ENCODE data around the gene ZNF761.
A peak's percentile ranks its signal among the peaks of the same experiment; 100 is the strongest.
"Not testable (repeated sequence)": the region's sequence is repeated elsewhere in the genome, so short reads cannot be mapped to it uniquely, and the experiment has no call there.

ZNF761 gene

GRCh38 chr19:53455828-53456227 lies 24.0 kb downstream of the ZNF761 start:
- H3K4me3 ChIP-seq (ENCODE audit: insufficient read depth, low read depth, low read length, poor library complexity, severe bottlenecking) = no peak overlapping the region
- H3K9me3 ChIP-seq (ENCODE audit: control insufficient read depth, low read length) = peaks cover 51% of the 10 kb centered on the region
- peaks cover 41% of the 10 kb centered on the region for H3K36me3 ChIP-seq (ENCODE audit: control insufficient read depth, insufficient read depth, low read length)
- no peak for DNase-seq
- H3K4me1 ChIP-seq (ENCODE audit: control insufficient read depth, insufficient read depth, low read length, poor library complexity, severe bottlenecking) = no peaks in the 10 kb centered on the region
- H3K27me3 ChIP-seq (replicated peaks; ENCODE audit: control insufficient read depth, insufficient read depth, low read length, poor library complexity, severe bottlenecking) = no peaks in the 10 kb centered on the region
- H3K27ac ChIP-seq (ENCODE audit: insufficient read depth, low read length, poor library complexity, severe bottlenecking) = no peak overlapping the region

DNA sequence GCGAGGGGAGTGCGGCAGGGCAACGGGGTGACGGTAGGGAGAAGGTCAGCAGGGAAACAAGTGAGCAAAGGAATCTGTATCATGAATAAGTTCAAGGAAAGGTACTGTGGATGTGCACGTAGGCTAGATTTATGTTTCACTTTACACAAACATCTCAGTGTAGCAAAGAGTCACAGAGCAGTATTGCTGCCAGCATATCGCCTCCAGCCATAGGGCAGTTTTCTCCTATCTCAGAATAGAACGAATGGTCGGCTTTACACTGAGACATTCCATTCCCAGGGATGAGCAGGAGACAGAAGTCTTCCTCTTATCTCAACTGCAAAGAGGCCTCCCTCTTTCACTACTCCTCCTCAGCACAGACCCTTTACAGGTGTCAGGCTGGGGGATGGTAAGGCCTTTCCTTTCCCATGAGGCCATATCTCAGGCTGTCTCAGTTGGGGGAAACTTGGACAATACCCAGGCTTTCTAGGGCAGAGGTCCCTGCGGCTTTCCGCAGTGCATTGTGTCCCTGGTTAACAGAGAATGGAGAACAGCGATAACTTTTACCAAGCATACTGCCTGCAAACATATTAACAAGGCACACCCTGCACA lies 28.4 kb downstream of the ZNF761 start:
- not testable (repeated sequence) for H3K4me1 ChIP-seq (ENCODE audit: control insufficient read depth, insufficient read depth, low read length, poor library complexity, severe bottlenecking); H3K27ac ChIP-seq (ENCODE audit: insufficient read depth, low read length, poor library complexity, severe bottlenecking); H3K36me3 ChIP-seq (ENCODE audit: control insufficient read depth, insufficient read depth, low read length); DNase-seq; H3K27me3 ChIP-seq (replicated peaks; ENCODE audit: control insufficient read depth, insufficient read depth, low read length, poor library complexity, severe bottlenecking); H3K4me3 ChIP-seq (ENCODE audit: insufficient read depth, low read depth, low read length, poor library complexity, severe bottlenecking)
- peaks cover 25% of the 10 kb centered on the region for H3K9me3 ChIP-seq (ENCODE audit: control insufficient read depth, low read length)

- Histone ChIP-seq H3K27ac (ENCODE audit: insufficient read depth, low read length, poor library complexity, severe bottlenecking) (no peak overlapping the region), H3K27me3 (replicated peaks; ENCODE audit: control insufficient read depth, insufficient read depth, low read length, poor library complexity, severe bottlenecking) (no peaks in the 10 kb centered on the region), H3K4me1 (ENCODE audit: control insufficient read depth, insufficient read depth, low read length, poor library complexity, severe bottlenecking) (no peaks in the 10 kb centered on the region), H3K36me3 (ENCODE audit: control insufficient read depth, insufficient read depth, low read length) (no peaks in the 10 kb centered on the region), H3K9me3 (ENCODE audit: control insufficient read depth, low read length) (peaks cover 18% of the 10 kb centered on the region), H3K4me3 (ENCODE audit: insufficient read depth, low read depth, low read length, poor library complexity, severe bottlenecking) (no peak overlapping the region)
- DNase-seq = no peak
Observed at GRCh38 chr19:53461866-53462265, 30.1 kb downstream of the ZNF761 start.

GRCh38 chr19:53462861-53463260 lies 31.1 kb downstream of the ZNF761 start:
- peaks cover 11% of the 10 kb centered on the region for H3K9me3 ChIP-seq (ENCODE audit: control insufficient read depth, low read length)
- no peak overlapping the region for H3K27ac ChIP-seq (ENCODE audit: insufficient read depth, low read length, poor library complexity, severe bottlenecking)
- DNase-seq = no peak
- H3K27me3 ChIP-seq (replicated peaks; ENCODE audit: control insufficient read depth, insufficient read depth, low read length, poor library complexity, severe bottlenecking) = no peaks in the 10 kb centered on the region
- H3K4me3 ChIP-seq (ENCODE audit: insufficient read depth, low read depth, low read length, poor library complexity, severe bottlenecking) = no peak overlapping the region
- no peaks in the 10 kb centered on the region for H3K4me1 ChIP-seq (ENCODE audit: control insufficient read depth, insufficient read depth, low read length, poor library complexity, severe bottlenecking)
- H3K36me3 ChIP-seq (ENCODE audit: control insufficient read depth, insufficient read depth, low read length) = no peaks in the 10 kb centered on the region

- no peaks in the 10 kb centered on the region for H3K4me1 ChIP-seq (ENCODE audit: control insufficient read depth, insufficient read depth, low read length, poor library complexity, severe bottlenecking)
- H3K4me3 ChIP-seq (ENCODE audit: insufficient read depth, low read depth, low read length, poor library complexity, severe bottlenecking) = no peak overlapping the region
- DNase-seq = no peak
- no peak overlapping the region for H3K27ac ChIP-seq (ENCODE audit: insufficient read depth, low read length, poor library complexity, severe bottlenecking)
- no peaks in the 10 kb centered on the region for H3K27me3 ChIP-seq (replicated peaks; ENCODE audit: control insufficient read depth, insufficient read depth, low read length, poor library complexity, severe bottlenecking)
- no peaks in the 10 kb centered on the region for H3K36me3 ChIP-seq (ENCODE audit: control insufficient read depth, insufficient read depth, low read length)
- H3K9me3 ChIP-seq (ENCODE audit: control insufficient read depth, low read length) = peaks cover 7% of the 10 kb centered on the region
Observed at GRCh38 chr19:53463263-53463662, 31.5 kb downstream of the ZNF761 start.

- Histone ChIP-seq H3K9me3 (ENCODE audit: control insufficient read depth, low read length) (peaks cover under 1% of the 10 kb centered on the region), H3K4me3 (ENCODE audit: insufficient read depth, low read depth, low read length, poor library complexity, severe bottlenecking) (peak overlapping the region; percentile 66), H3K27ac (ENCODE audit: insufficient read depth, low read length, poor library complexity, severe bottlenecking) (peak overlapping the region; percentile 60), H3K27me3 (replicated peaks; ENCODE audit: control insufficient read depth, insufficient read depth, low read length, poor library complexity, severe bottlenecking) (no peaks in the 10 kb centered on the region), H3K36me3 (ENCODE audit: control insufficient read depth, insufficient read depth, low read length) (no peaks in the 10 kb centered on the region), H3K4me1 (ENCODE audit: control insufficient read depth, insufficient read depth, low read length, poor library complexity, severe bottlenecking) (no peaks in the 10 kb centered on the region)
- DNase-seq = peak in 1 of 3 donors; percentile 0
Observed at GRCh38 chr19:53466726-53467484, 35.1 kb downstream of the ZNF761 start.

- peaks cover 4% of the 10 kb centered on the region for H3K9me3 ChIP-seq (ENCODE audit: control insufficient read depth, low read length)
- DNase-seq = peak; percentile 92 to 95 (median 93)
- H3K4me1 ChIP-seq (ENCODE audit: control insufficient read depth, insufficient read depth, low read length, poor library complexity, severe bottlenecking) = no peaks in the 10 kb centered on the region
- H3K27me3 ChIP-seq (replicated peaks; ENCODE audit: control insufficient read depth, insufficient read depth, low read length, poor library complexity, severe bottlenecking) = no peaks in the 10 kb centered on the region
- peak within 1 kb of the TSS; percentile 60 for H3K27ac ChIP-seq (ENCODE audit: insufficient read depth, low read length, poor library complexity, severe bottlenecking)
- H3K36me3 ChIP-seq (ENCODE audit: control insufficient read depth, insufficient read depth, low read length) = no peaks in the 10 kb centered on the region
- H3K4me3 ChIP-seq (ENCODE audit: insufficient read depth, low read depth, low read length, poor library complexity, severe bottlenecking) = peak within 1 kb of the TSS; percentile 66
Observed at GRCh38 chr19:53467485-53468262, 35.9 kb downstream of the ZNF761 start, which contains the start of gene ZNF813. ZNF813 (plus strand) TSS chr19:53467733; CDS start chr19:53483823, 16,090 bp downstream.

DNA sequence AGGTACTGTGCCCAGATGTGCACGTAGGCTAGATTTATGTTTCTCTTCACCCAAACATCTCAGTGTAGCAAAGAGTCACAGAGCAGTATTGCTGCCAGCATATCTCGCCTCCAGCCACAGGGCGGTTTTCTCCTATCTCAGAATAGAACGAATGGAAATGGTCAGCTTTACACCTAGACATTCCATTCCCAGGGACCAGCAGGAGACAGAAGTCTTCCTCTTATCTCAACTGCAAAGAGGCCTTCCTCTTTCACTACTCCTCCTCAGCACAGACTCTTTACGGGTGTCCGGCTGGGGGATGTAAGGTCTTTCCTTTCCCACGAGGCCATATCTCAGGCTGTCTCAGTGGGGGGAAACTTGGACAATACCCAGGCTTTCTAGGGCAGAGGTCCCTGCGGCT lies 36.8 kb downstream of the ZNF761 start:
- H3K36me3 ChIP-seq (ENCODE audit: control insufficient read depth, insufficient read depth, low read length); H3K4me3 ChIP-seq (ENCODE audit: insufficient read depth, low read depth, low read length, poor library complexity, severe bottlenecking); H3K9me3 ChIP-seq (ENCODE audit: control insufficient read depth, low read length); H3K27me3 ChIP-seq (replicated peaks; ENCODE audit: control insufficient read depth, insufficient read depth, low read length, poor library complexity, severe bottlenecking); H3K4me1 ChIP-seq (ENCODE audit: control insufficient read depth, insufficient read depth, low read length, poor library complexity, severe bottlenecking); H3K27ac ChIP-seq (ENCODE audit: insufficient read depth, low read length, poor library complexity, severe bottlenecking); DNase-seq: not testable (repeated sequence)

DNA sequence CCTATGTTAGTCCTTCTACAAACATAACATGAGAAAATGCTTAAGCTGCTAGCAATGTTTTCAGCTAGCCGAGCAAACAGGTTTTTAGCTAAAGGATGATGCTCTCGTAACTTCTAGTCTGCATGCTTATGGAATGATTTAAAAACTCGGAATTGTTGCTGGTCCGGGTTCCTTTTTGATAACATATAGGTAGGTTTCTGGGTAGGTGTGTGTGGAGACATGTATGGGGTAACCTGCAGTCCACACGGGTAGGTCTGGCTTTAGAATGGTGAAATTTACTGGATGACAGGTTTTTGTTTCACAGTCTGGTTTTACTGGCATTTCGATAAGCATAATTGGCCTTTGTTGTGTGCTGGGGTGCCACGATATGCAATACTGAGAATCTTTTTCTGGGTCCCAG lies 40.1 kb downstream of the ZNF761 start:
- Histone ChIP-seq H3K9me3 (ENCODE audit: control insufficient read depth, low read length) (peaks cover 8% of the 10 kb centered on the region), H3K4me1 (ENCODE audit: control insufficient read depth, insufficient read depth, low read length, poor library complexity, severe bottlenecking) (no peaks in the 10 kb centered on the region), H3K27me3 (replicated peaks; ENCODE audit: control insufficient read depth, insufficient read depth, low read length, poor library complexity, severe bottlenecking) (no peaks in the 10 kb centered on the region), H3K27ac (ENCODE audit: insufficient read depth, low read length, poor library complexity, severe bottlenecking) (no peak overlapping the region), H3K4me3 (ENCODE audit: insufficient read depth, low read depth, low read length, poor library complexity, severe bottlenecking) (no peak overlapping the region), H3K36me3 (ENCODE audit: control insufficient read depth, insufficient read depth, low read length) (peaks cover 23% of the 10 kb centered on the region)
- DNase-seq = no peak

DNA sequence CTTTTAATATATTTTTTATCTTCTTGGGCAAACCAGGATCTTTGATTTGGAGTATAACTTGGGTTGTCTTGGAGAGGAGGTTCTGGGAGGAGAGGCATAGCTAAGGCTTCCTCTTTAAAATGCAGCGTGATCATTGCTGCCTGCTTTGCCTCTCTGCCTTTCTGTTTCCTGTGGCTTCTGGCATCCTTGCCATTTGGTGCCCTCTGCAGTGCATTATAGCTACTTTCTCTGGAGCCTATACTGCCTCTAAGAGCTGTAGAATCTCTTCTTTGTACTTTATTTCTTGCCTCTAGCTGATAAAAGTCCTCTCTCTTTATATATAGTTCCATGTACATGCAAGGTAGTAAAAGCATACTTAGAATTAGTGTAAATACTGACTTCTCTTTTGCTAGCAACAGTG lies 43.0 kb downstream of the ZNF761 start:
- H3K27ac ChIP-seq (ENCODE audit: insufficient read depth, low read length, poor library complexity, severe bottlenecking); H3K4me1 ChIP-seq (ENCODE audit: control insufficient read depth, insufficient read depth, low read length, poor library complexity, severe bottlenecking); DNase-seq; H3K27me3 ChIP-seq (replicated peaks; ENCODE audit: control insufficient read depth, insufficient read depth, low read length, poor library complexity, severe bottlenecking); H3K4me3 ChIP-seq (ENCODE audit: insufficient read depth, low read depth, low read length, poor library complexity, severe bottlenecking): not testable (repeated sequence)
- Histone ChIP-seq H3K36me3 (ENCODE audit: control insufficient read depth, insufficient read depth, low read length) (peaks cover 41% of the 10 kb centered on the region), H3K9me3 (ENCODE audit: control insufficient read depth, low read length) (peaks cover 20% of the 10 kb centered on the region)
